ENCODE measurements around the gene TNS3.

The TNS3 gene

DNA sequence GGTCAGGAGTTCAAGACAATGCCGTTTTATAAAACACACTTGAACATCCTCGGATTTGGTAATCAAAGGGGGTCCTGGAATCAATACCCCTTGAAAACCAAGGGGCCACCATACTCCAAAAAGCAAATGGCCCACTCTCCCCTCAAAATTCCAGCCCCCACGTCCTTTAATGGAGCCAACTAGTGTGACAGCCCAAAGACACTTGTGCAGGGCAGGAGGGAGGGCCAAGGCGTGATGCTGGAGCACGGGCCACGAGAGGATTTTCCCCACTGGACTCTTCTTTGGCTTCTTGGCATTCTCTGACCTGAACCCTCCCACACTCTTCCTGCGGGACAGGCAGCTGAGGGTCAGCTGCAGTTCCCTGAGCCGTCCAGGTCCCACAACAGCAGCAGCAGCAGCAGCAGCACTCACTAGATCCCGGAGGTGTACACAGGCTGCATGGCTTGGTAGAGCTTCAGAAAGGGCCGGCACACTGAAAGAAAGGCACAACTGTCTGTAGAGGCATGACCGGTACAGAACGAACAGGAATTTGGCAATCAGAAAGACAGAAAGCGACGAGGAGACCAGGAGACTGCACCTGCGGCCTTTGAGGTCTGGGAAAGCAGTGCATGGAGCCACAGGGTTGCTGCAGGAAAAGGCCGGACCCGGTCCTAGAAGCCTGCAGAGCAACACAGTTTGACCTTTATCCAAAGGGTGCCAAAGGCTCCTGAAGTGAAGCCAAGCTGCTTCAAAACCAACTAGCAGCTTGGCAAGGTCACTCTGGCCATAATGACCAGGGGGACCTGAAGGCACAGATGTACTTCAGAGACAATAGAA, 168.2 kb downstream of the TNS3 start:
- peaks cover 11% of the 10 kb centered on the region for H3K36me3 ChIP-seq (ENCODE audit: control insufficient read depth, insufficient read depth, low read length)
- no peaks in the 10 kb centered on the region for H3K9me3 ChIP-seq (ENCODE audit: control insufficient read depth, low read length)
- peaks cover 6% of the 10 kb centered on the region for H3K4me1 ChIP-seq (ENCODE audit: control insufficient read depth, insufficient read depth, low read length)
- H3K9ac ChIP-seq (ENCODE audit: low read length) = no peak overlapping the region
- no peak overlapping the region for H3K4me3 ChIP-seq (ENCODE audit: low read length)
- H3K27me3 ChIP-seq (ENCODE audit: control insufficient read depth, insufficient read depth, low read length) = no peaks in the 10 kb centered on the region

DNA sequence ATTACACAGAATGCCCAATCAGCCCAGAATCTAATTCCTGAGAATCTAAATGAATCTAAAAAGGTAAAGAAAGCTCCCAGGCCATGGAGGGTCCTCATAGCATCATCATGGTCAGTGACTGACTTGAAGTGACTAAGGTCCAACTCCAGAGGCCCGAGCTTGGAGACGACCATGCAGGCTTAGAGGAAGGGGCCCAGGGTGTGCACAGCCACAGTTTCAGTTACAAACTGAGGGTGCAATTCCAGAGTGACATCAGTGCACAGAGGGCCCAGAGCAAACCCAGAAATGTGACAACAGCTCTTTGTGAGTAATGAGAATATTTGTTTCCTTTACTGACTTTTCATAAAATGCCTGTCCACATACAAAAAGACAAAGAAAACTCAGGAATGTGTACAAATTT, 170.0 kb downstream of the TNS3 start:
- H3K9ac ChIP-seq (ENCODE audit: low read length) = no peak overlapping the region
- H3K4me1 ChIP-seq (ENCODE audit: control insufficient read depth, insufficient read depth, low read length) = peaks cover 25% of the 10 kb centered on the region
- peaks cover 11% of the 10 kb centered on the region for H3K36me3 ChIP-seq (ENCODE audit: control insufficient read depth, insufficient read depth, low read length)
- H3K27me3 ChIP-seq (ENCODE audit: control insufficient read depth, insufficient read depth, low read length) = no peaks in the 10 kb centered on the region
- no peaks in the 10 kb centered on the region for H3K9me3 ChIP-seq (ENCODE audit: control insufficient read depth, low read length)
- no peak overlapping the region for H3K4me3 ChIP-seq (ENCODE audit: low read length)

DNA sequence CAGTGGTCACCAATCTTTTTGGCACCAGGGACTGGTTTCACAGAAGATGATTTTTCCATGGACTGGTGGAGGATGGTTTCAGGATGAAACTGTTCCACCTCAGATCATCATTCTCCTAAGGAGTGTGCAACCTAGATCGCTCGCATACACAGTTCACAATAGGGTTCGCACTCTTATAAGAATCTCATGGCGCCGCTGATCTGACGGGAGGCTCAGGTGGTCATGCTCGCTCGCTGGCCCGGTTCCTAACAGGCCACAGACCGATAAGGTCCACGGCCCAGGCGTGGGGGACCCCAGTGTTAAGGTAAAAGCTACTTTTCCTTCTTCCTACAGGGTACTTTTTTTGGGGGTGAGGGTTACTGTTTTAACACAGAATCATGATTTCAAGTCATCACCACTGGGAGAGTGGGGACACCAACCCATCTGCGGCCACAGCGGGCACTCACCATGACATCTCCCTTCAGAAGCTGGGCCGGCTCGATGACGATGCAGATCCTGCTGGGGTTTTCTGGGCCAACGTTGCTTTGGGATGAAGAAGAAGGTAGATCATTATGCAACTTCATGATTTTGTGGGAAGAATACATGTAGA, 170.5 kb downstream of the TNS3 start:
- peaks cover 11% of the 10 kb centered on the region for H3K36me3 ChIP-seq (ENCODE audit: control insufficient read depth, insufficient read depth, low read length)
- H3K4me3 ChIP-seq (ENCODE audit: low read length) = no peak overlapping the region
- H3K9ac ChIP-seq (ENCODE audit: low read length) = no peak overlapping the region
- no peaks in the 10 kb centered on the region for H3K27me3 ChIP-seq (ENCODE audit: control insufficient read depth, insufficient read depth, low read length)
- H3K9me3 ChIP-seq (ENCODE audit: control insufficient read depth, low read length) = no peaks in the 10 kb centered on the region
- peaks cover 30% of the 10 kb centered on the region for H3K4me1 ChIP-seq (ENCODE audit: control insufficient read depth, insufficient read depth, low read length)

DNA sequence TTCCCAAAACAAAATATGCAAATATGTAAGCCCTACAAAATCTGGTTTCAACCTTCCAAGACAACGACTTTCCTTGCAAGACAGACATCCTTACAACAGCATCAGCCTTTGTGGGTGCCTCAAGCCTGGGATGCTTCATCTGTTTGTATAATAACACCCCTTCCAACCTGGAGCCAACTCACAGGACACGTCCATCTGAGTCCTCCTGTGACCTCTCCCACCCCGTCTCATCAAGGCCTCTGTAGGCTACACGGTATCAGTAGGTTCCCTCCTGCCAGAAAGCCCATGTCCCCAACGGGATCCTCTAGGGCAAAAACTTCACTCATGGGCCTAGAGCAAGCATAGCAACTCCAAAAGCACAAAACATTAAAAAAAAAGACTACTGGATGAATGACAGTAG, 173.2 kb downstream of the TNS3 start:
- Histone ChIP-seq H3K4me3 (ENCODE audit: low read length) (no peak overlapping the region), H3K36me3 (ENCODE audit: control insufficient read depth, insufficient read depth, low read length) (peaks cover under 1% of the 10 kb centered on the region), H3K9me3 (ENCODE audit: control insufficient read depth, low read length) (no peaks in the 10 kb centered on the region), H3K4me1 (ENCODE audit: control insufficient read depth, insufficient read depth, low read length) (peaks cover 51% of the 10 kb centered on the region), H3K9ac (ENCODE audit: low read length) (peak overlapping the region; percentile 37), H3K27me3 (ENCODE audit: control insufficient read depth, insufficient read depth, low read length) (no peaks in the 10 kb centered on the region)

DNA sequence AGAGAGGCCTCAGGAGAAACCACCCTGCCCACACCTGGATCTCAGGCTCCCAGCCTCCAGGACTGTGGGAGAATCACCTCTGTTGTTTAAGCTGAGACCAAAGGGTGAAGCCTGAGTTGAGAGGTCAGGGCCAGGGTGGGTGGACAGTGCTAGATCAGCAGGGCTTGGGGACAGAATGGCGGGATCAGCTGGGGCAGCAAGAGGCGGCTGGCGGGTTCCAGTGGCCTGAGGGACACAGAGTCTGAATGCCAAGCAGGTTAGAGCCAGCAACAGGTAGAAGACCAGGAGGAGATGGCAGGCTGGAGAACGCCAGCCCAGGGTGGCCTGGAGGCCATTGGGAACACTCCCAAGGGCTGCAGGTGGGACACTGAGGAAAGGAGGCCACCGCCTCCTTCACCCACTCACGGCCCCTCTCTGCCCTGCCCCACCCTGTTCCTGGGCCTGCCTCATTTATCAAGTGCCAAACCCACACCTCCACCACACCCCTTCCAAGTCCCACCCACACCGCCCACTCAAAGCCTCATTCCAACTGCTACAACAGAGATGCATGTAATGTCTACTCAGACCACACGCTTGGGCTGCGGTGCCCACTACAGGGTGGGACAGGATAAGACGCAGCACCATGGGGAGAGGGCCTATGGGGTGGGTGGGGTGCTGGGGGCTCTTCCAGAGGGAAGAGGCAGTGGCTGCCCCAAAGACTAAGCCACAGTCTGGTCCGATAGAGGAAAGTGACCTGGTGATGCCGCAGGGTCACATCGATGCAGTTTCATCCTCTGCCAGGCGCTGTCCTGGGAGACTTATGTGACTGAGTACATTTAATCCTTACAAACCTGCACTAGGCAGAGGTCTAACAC, 173.9 kb downstream of the TNS3 start:
- no peaks in the 10 kb centered on the region for H3K36me3 ChIP-seq (ENCODE audit: control insufficient read depth, insufficient read depth, low read length)
- no peaks in the 10 kb centered on the region for H3K27me3 ChIP-seq (ENCODE audit: control insufficient read depth, insufficient read depth, low read length)
- H3K4me1 ChIP-seq (ENCODE audit: control insufficient read depth, insufficient read depth, low read length) = peaks cover 57% of the 10 kb centered on the region
- no peak overlapping the region for H3K9ac ChIP-seq (ENCODE audit: low read length)
- H3K9me3 ChIP-seq (ENCODE audit: control insufficient read depth, low read length) = no peaks in the 10 kb centered on the region
- H3K4me3 ChIP-seq (ENCODE audit: low read length) = no peak overlapping the region

DNA sequence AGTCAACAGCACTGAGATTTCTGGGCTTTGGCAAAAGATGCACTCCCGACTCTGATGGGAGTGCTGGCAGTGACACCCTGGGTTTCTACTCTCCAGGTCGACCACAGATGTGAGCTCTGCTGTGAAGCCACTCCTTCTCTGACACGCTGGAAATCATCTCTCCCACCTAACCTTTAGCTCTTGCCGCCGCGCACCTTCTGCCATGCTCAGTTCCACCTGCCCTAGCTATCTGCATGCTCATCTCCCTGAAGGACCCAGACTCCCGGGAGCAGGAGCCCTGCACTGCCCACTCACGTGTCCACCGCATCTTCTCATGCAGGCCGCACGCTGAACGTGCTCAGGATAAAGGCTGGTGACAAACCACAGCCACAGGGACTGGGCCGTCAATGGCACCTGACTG, 174.8 kb downstream of the TNS3 start:
- Histone ChIP-seq H3K9me3 (ENCODE audit: control insufficient read depth, low read length) (no peaks in the 10 kb centered on the region), H3K9ac (ENCODE audit: low read length) (no peak overlapping the region), H3K36me3 (ENCODE audit: control insufficient read depth, insufficient read depth, low read length) (no peaks in the 10 kb centered on the region), H3K27me3 (ENCODE audit: control insufficient read depth, insufficient read depth, low read length) (no peaks in the 10 kb centered on the region), H3K4me3 (ENCODE audit: low read length) (no peak overlapping the region), H3K4me1 (ENCODE audit: control insufficient read depth, insufficient read depth, low read length) (peaks cover 67% of the 10 kb centered on the region)

DNA sequence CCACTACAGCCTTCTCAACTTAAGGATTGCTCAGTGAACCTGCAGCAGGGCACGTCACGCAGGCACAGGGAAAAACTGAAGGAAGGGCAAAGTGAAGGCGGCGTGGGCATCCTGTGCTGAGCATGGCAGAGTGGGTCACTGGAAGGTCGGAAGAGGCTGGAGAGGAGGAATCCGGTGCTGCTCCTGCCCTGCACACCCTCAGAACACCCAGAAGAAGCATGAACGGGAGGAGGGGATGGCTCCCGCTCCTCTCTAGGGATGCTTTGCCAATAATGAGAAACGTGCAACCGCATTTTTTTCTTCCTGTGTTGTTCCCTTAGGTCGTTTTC, 175.1 kb downstream of the TNS3 start:
- Histone ChIP-seq H3K27me3 (ENCODE audit: control insufficient read depth, insufficient read depth, low read length) (no peaks in the 10 kb centered on the region), H3K4me3 (ENCODE audit: low read length) (no peak overlapping the region), H3K36me3 (ENCODE audit: control insufficient read depth, insufficient read depth, low read length) (no peaks in the 10 kb centered on the region), H3K9me3 (ENCODE audit: control insufficient read depth, low read length) (no peaks in the 10 kb centered on the region), H3K4me1 (ENCODE audit: control insufficient read depth, insufficient read depth, low read length) (peaks cover 70% of the 10 kb centered on the region), H3K9ac (ENCODE audit: low read length) (no peak overlapping the region)

DNA sequence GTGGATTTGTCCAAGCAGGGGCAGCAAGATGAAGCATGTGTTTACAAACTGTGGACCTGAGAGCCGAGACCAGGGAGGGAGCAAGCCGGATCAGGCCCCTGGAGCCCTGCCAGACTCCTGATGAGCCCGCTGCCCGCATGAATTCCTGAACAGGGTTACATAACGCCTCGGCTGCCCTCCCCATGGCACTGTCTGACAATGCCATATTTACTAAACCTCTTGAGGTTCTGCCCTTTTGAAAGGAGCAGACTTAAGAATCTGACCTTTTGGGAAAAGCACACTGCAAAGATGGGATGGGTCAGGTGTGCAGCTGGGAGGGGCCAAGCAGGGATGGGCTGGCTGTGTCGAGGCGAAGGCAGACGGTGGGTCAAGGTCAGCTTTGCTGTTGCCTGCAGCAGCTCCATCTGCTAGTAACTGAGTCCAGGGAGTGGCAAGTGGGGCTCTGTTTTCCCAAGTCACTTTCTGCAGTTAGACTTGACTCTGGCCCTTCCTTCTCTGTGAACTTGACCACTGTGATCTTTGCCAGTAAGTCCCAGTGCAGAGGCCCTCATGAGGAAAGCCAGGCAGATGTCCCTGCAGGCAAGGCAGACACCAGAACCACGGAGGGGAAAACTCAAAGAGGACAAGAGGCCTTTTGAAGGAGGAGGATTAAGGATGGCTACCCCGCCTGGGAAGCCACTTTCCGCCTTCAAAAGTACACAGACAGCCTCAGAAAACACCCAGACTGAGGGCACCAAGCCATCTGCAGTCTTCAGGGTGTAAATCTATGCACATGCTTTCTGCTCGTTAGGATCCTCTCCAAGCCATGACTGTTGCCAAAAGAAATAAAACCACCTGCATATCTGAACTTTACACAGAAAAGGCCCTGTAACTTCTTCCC, 175.8 kb downstream of the TNS3 start:
- Histone ChIP-seq H3K4me1 (ENCODE audit: control insufficient read depth, insufficient read depth, low read length) (peaks cover 76% of the 10 kb centered on the region), H3K9ac (ENCODE audit: low read length) (peak overlapping the region; percentile 7), H3K9me3 (ENCODE audit: control insufficient read depth, low read length) (no peaks in the 10 kb centered on the region), H3K36me3 (ENCODE audit: control insufficient read depth, insufficient read depth, low read length) (no peaks in the 10 kb centered on the region), H3K4me3 (ENCODE audit: low read length) (no peak overlapping the region), H3K27me3 (ENCODE audit: control insufficient read depth, insufficient read depth, low read length) (no peaks in the 10 kb centered on the region)

DNA sequence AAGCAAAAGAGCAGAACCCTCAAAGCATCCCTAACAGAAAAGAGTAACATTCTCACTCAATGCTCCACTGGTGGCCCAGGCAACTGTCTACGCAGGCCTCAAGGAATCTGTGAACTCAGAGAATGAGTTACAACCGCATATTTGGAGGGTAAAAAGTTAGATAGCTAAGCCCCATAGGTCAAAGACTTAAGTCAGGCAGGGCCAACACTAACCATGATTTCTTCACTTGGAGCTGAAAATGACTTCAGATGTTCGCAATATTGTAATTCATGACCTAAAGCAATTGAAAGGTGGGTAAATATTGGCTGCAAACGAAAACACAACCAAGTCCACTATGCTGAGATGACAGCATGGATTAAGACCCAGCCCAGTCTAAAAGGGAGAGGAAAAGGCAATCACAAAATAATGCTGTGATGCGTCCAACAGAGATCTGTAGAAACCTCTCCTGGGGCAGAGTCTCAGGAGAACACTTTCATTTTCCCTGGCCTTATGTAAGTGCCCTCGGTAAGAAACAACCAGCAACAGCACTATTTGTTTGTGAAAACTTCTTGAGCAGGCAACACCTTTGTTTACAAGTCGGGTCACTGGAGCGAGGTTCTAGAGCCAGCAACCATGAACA, 176.5 kb downstream of the TNS3 start:
- no peaks in the 10 kb centered on the region for H3K27me3 ChIP-seq (ENCODE audit: control insufficient read depth, insufficient read depth, low read length)
- H3K9me3 ChIP-seq (ENCODE audit: control insufficient read depth, low read length) = no peaks in the 10 kb centered on the region
- H3K4me3 ChIP-seq (ENCODE audit: low read length) = no peak overlapping the region
- peaks cover 84% of the 10 kb centered on the region for H3K4me1 ChIP-seq (ENCODE audit: control insufficient read depth, insufficient read depth, low read length)
- H3K9ac ChIP-seq (ENCODE audit: low read length) = peak overlapping the region; percentile 7
- H3K36me3 ChIP-seq (ENCODE audit: control insufficient read depth, insufficient read depth, low read length) = no peaks in the 10 kb centered on the region

DNA sequence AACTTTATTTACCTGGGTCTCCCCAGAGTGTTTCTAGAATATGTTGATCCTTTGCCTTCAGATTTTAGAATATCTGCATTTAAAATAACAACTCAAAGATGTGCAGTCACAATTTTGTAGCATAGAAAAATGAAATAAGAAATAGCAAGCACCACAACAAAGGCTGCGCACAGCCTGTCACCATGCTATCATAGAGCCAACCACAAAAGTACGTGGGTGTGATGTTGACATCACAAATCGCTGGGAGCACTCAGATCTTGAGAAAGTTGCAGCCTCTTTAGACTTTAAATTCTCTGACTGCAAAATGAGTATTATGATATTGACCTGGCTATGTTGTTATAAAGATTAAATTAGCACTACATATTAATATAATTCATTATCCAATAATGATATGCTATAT, 177.9 kb downstream of the TNS3 start:
- Histone ChIP-seq H3K27me3 (ENCODE audit: control insufficient read depth, insufficient read depth, low read length) (no peaks in the 10 kb centered on the region), H3K4me1 (ENCODE audit: control insufficient read depth, insufficient read depth, low read length) (peaks cover 80% of the 10 kb centered on the region), H3K36me3 (ENCODE audit: control insufficient read depth, insufficient read depth, low read length) (no peaks in the 10 kb centered on the region), H3K9ac (ENCODE audit: low read length) (no peak overlapping the region), H3K9me3 (ENCODE audit: control insufficient read depth, low read length) (no peaks in the 10 kb centered on the region), H3K4me3 (ENCODE audit: low read length) (no peak overlapping the region)
